Uterine smooth muscle cell (primary cell): ENCODE measurements around the gene C19orf85. TPM values are rescaled to one million over a fixed set of nuclear protein-coding genes. Genes with fewer than 3 reads are reported as not detected.

Source experiments
- total RNA-seq: library from RNA; depleted of rRNA; stranded (reverse); fragments of >200 nt; gene quantifications from 2 replicates; pipeline ENCODE4 v1.2.3, GENCODE V29; 2014

C19orf85 gene
- total RNA-seq: not detected in 2 replicates

DNA sequence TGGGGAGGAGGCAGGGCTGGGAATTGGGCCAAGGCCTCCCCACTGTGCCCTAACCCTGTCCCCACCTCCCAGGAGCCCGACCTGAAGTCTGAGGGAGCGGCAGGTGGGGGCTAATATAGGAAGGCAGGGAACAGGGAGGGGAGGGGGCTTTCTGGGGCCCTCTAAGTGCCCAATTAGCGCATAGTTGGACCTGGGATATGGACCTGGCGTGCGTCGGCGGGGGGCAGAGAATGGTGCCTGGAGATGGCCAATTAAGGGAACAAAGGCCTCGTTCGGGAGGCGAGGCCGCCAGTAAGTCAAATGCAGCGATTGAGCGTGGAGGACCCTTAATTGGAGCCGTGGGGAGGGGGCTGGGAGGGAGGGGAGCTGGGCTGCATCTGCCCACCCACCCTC is at the start of gene C19orf85:
TSS of gene C19orf85 (minus strand) at position 90 of the 393 bp plus-strand sequence. CDS start 197 bp downstream, outside the sequence.

DNA sequence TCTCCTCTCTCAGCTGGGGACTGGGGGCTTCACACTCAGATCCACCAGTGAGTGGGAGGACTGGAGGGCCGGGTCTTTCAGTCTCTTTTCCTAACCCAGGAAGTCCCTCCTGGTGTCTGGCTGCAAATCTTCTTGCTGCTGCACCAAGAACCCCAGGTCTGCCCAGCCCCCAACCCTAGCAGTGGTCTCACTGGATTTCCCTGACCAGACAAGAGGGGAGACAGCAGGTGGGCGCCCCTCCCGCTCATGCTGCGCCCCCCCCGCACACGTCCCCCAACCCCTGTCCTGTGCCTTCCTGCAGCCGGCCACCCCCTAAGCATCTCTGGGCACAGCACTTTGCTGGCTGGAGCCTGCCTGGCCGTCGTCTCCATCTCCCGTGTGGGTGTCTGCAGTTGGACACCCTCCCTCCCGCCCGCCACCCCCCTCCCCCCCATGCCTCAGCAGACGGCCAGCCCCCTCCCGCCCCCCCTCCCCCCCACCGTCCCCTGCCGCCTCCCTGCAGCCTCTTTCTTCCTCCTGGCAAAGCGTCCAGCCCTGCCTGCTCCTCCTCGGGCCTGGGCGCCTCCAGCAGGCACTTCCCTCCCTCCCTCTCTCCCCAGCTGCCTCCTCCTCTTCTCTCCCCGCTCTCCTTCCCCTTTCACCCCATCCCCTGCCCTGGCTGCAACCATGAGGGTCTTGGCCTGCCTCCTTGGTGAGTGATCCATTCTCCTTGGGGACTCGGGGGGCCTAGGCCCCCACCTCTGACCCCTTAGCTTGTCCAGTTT is 23.6 kb upstream of the C19orf85 start, which contains the start of gene SSC5D:
TSS of gene SSC5D (plus strand) at position 513 of the 764 bp plus-strand sequence. CDS start at position 667, 154 bp downstream.

GRCh38 chr19:55484593-55485438 is 20.3 kb upstream of the C19orf85 start, which contains the start of gene NAT14:
Gene NAT14 (plus strand): TSS chr19:55485188. CDS start chr19:55485709, 521 bp downstream.

GRCh38 chr19:55476100-55476775 is 11.7 kb upstream of the C19orf85 start, which contains the start of gene ZNF628:
Gene ZNF628 (plus strand): TSS chr19:55476617. CDS start chr19:55479911, 3,294 bp downstream.

GRCh38 chr19:55461259-55461973 is 3.1 kb downstream of the C19orf85 start, which contains the start of gene ISOC2:
Gene ISOC2 (minus strand): TSS chr19:55461642. CDS start chr19:55456486, 5,156 bp downstream.

DNA sequence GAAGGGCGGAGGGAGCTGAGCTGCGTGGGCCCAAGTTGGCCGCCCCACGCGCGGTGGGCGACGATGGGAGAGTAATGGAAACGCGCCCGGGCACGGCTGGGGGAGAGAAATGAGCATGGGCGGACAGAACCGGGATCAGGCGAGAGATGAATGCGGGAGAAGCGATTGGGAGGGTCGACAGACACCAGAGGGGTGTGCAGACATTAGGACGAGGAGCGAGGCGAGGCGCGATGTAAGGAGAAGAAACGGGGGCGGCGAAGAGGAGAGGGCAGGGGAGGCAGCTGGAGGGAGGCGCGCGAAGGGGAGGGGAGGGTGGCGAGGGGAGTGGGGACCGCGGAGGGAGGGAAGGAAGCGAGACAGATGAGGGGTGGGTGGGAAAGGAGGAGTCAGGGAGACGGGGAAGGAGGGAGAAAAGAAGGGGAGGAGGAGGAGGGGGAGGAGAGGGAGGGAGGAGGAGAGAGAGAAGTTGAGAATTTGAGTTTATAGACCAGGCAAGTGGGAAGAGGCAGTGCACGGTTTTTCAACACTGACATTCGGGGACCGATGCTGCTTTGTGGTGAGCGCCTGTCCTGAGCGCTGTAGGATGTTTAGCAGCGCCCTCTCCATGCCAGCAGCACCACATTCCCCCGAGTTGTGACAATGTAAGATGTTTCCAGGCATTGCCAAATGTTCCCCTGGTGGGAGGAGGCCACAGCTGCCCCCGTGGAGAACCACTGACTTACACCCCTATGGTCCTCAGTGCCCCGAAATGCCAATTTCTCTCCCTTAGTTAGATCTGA is 21.3 kb downstream of the C19orf85 start, which contains the start of gene SHISA7:
TSS of gene SHISA7 (minus strand) at position 256 of the 779 bp plus-strand sequence. CDS start 437 bp downstream, outside the sequence.

Other genes starting within 250 kb of the C19orf85 start
- gene TMEM86B, start 236.0 kb downstream of the C19orf85 start, total RNA-seq: 1.6 and 1.7 TPM in 2 replicates
- 34.7 and 45.9 TPM in 2 replicates for gene PPP6R1, start 205.7 kb downstream of the C19orf85 start, total RNA-seq
- gene HSPBP1, start 184.6 kb downstream of the C19orf85 start, total RNA-seq: 32.7 and 45.6 TPM in 2 replicates
- gene BRSK1, start 180.8 kb downstream of the C19orf85 start, total RNA-seq: 7.0 and 9.2 TPM in 2 replicates
- not detected in 2 replicates for gene TMEM150B, start 139.4 kb downstream of the C19orf85 start, total RNA-seq
- 6.5 and 12.1 TPM in 2 replicates for gene KMT5C, start 124.9 kb downstream of the C19orf85 start, total RNA-seq
- gene COX6B2, start 110.0 kb downstream of the C19orf85 start, total RNA-seq: not detected in 2 replicates
- gene GARIN5B, start 101.5 kb downstream of the C19orf85 start, total RNA-seq: not detected in 2 replicates
- gene IL11, start 94.3 kb downstream of the C19orf85 start, total RNA-seq: 6.9 and 8.5 TPM in 2 replicates
- 0.37 TPM in 1 of 2 replicates, not detected in the other for gene TMEM190, start 87.9 kb downstream of the C19orf85 start, total RNA-seq
- gene TMEM238, start 80.5 kb downstream of the C19orf85 start, total RNA-seq: 0.33 and 0.75 TPM in 2 replicates
- 393 and 410 TPM in 2 replicates for gene RPL28, start 78.8 kb downstream of the C19orf85 start, total RNA-seq
- gene UBE2S, start 57.0 kb downstream of the C19orf85 start, total RNA-seq: 268 and 487 TPM in 2 replicates
- gene SHISA7, start 21.5 kb downstream of the C19orf85 start, total RNA-seq: not detected in 2 replicates
- gene ISOC2, start 3.1 kb downstream of the C19orf85 start, total RNA-seq: 52.5 and 63.2 TPM in 2 replicates
- gene ZNF628, start 11.9 kb upstream of the C19orf85 start, total RNA-seq: 1.5 and 1.9 TPM in 2 replicates
- 19.1 and 29.9 TPM in 2 replicates for gene NAT14, start 20.4 kb upstream of the C19orf85 start, total RNA-seq
- 22.4 and 38.0 TPM in 2 replicates for gene SSC5D, start 23.7 kb upstream of the C19orf85 start, total RNA-seq
- 0.11 and 1.5 TPM in 2 replicates for gene SBK2, start 72.4 kb upstream of the C19orf85 start, total RNA-seq
- 0.12 TPM in 1 of 2 replicates, not detected in the other for gene SBK3, start 80.8 kb upstream of the C19orf85 start, total RNA-seq
- gene ZNF579, start 116.1 kb upstream of the C19orf85 start, total RNA-seq: 3.8 and 5.9 TPM in 2 replicates
- gene FIZ1, start 134.8 kb upstream of the C19orf85 start, total RNA-seq: 2.7 and 3.0 TPM in 2 replicates
- gene ZNF524, start 135.5 kb upstream of the C19orf85 start, total RNA-seq: 7.7 and 9.9 TPM in 2 replicates
- gene ZNF865, start 140.9 kb upstream of the C19orf85 start, total RNA-seq: 1.00 and 1.2 TPM in 2 replicates
- gene ZNF784, start 159.8 kb upstream of the C19orf85 start, total RNA-seq: 4.4 and 5.4 TPM in 2 replicates
- 4.1 and 4.2 TPM in 2 replicates for gene ZNF580, start 176.3 kb upstream of the C19orf85 start, total RNA-seq
- gene ZNF581, start 178.9 kb upstream of the C19orf85 start, total RNA-seq: 12.3 and 22.5 TPM in 2 replicates
- 2.5 and 8.5 TPM in 2 replicates for gene CCDC106, start 183.5 kb upstream of the C19orf85 start, total RNA-seq
- 117 and 168 TPM in 2 replicates for gene U2AF2, start 190.3 kb upstream of the C19orf85 start, total RNA-seq
- gene EPN1, start 210.5 kb upstream of the C19orf85 start, total RNA-seq: 79.4 and 112 TPM in 2 replicates